HUES64 (cell line): Measurements from ENCODE around the gene EYS.
"Not testable (repeated sequence)": the region's sequence is repeated elsewhere in the genome, so short reads cannot be mapped to it uniquely, and the experiment has no call there.

Source experiments
- H3K27ac ChIP-seq: 2 replicates; pipeline ENCODE4 v1.7.0; 2013; ENCODE audit warnings: low read depth, low read length, inconsistent platforms
- H3K27me3 ChIP-seq: 2 replicates; pipeline ENCODE4 v1.6.1; 2013; ENCODE audit warnings: mild to moderate bottlenecking, low read length; ENCODE audit not compliant: insufficient read depth
- H3K36me3 ChIP-seq: 2 replicates; pipeline ENCODE4 v1.6.1; 2013; ENCODE audit warnings: mild to moderate bottlenecking, low read length; ENCODE audit not compliant: insufficient read depth
- H3K4me1 ChIP-seq: 2 replicates; pipeline ENCODE4 v1.6.1; 2013; ENCODE audit warnings: mild to moderate bottlenecking, low read length, moderate library complexity; ENCODE audit not compliant: insufficient read depth
- H3K4me3 ChIP-seq: 2 replicates; pipeline ENCODE4 v1.5.1; 2013; ENCODE audit warnings: mild to moderate bottlenecking, low read length, moderate library complexity
- H3K9ac ChIP-seq: 2 replicates; pipeline ENCODE4 v1.6.1; 2013; ENCODE audit warnings: mild to moderate bottlenecking, low read depth, low read length
- H3K9me3 ChIP-seq: 2 replicates; pipeline ENCODE4 v1.6.1; 2013; ENCODE audit warnings: low read depth, low read length; ENCODE audit not compliant: insufficient read depth
- WGBS: fragments of 150-250, 120-280 bp; methylation state at CpG from one replicate; pipeline ENCODE4 v1.1.7; 2013; ENCODE audit warnings: missing lambda C conversion rate; 5-methylcytosine and 5-hydroxymethylcytosine counted together

The EYS gene

DNA sequence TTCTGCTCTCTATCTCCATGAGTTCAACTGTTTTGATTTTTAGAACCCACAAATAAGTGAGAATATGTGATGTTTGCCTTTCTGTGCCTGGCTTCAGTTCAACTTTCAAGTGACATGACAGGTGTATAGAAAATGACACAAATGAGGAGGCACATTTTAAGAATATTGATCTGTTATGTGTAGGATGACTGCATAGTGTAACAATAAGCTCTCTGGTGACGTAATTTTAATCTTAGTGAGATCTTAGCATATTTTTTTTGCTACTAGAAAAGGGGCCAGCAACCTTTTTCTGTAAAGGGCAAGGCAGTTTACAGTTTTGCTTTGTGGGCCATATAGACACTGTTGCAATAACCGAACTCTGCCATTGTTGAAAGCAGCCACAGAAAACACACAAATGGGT lies 1941.2 kb downstream of the EYS start:
- no peaks in the 10 kb centered on the region for H3K27me3 ChIP-seq
- H3K9me3 ChIP-seq, result 0 out of 2 replicates have a peak, but pooled peaks cover 5% of the 10 kb centered on the region
- no peaks in the 10 kb centered on the region for H3K4me1 ChIP-seq
- no peak overlapping the region for H3K27ac ChIP-seq
- 95% methylated on average over 2 of the region's 2 CpGs for WGBS
- H3K36me3 ChIP-seq, result no peaks in the 10 kb centered on the region
- no peak overlapping the region for H3K4me3 ChIP-seq
- no peak overlapping the region for H3K9ac ChIP-seq

- WGBS, result no CpG with 5 or more reads among the region's 4 CpGs
- 0 out of 2 replicates have a peak, but pooled peaks cover 5% of the 10 kb centered on the region for H3K9me3 ChIP-seq
- H3K27me3 ChIP-seq, result no peaks in the 10 kb centered on the region
- no peak overlapping the region for H3K4me3 ChIP-seq
- H3K9ac ChIP-seq, result no peak overlapping the region
- H3K27ac ChIP-seq, result no peak overlapping the region
- no peaks in the 10 kb centered on the region for H3K36me3 ChIP-seq
- no peaks in the 10 kb centered on the region for H3K4me1 ChIP-seq
Observed at GRCh38 chr6:63764318-63764916, 1942.6 kb downstream of the EYS start.

DNA sequence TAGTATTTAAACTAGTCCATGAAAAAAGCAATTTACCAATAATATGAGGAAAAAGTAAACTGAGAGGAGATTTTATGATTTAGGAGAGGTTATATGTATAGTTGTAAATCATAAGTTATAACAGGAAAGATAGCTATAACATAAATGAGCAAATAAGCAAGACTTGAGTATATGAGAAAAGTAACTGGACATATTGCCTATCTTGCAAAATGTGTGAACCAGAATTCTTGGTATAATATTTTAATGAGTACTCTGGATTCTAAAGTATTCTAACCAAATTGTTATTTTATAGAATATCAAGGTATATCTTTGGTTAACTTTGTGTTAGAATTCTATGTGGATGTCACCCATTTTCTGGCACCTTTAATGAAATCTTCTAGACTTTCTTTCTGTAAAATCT lies 1946.8 kb downstream of the EYS start:
- Histone ChIP-seq H3K4me3 (no peak overlapping the region), H3K36me3 (no peaks in the 10 kb centered on the region), H3K9me3 (peaks cover 5% of the 10 kb centered on the region; the same call in 1 of the 2 replicates), H3K4me1 (no peaks in the 10 kb centered on the region), H3K27ac (no peak overlapping the region), H3K9ac (no peak overlapping the region), H3K27me3 (no peaks in the 10 kb centered on the region)

DNA sequence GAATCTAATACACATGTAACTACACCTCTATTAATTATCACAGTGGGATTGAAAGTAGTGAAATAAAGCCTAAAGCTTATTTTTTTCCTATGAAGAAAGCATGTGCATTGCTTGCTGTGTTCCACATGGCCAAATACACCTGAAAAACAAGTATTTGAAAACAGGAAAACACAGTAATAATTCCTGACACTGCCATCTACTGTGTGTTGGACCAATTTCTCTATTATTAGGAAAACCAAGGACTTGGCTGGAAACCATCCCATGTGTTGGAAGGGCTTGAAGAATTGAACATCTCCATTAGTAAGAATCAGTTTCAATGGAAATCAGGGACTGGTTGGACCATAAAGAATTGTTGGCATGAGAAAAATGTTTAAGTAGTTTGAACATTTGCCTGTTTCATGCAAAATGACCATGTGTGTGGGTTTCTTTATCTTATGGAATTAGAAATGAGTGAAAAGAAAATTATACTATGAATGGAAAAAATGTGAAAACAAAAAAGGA lies 1947.4 kb downstream of the EYS start:
- Histone ChIP-seq H3K36me3 (no peaks in the 10 kb centered on the region), H3K4me3 (no peak overlapping the region), H3K27me3 (no peaks in the 10 kb centered on the region), H3K9ac (no peak overlapping the region), H3K4me1 (no peaks in the 10 kb centered on the region), H3K9me3 (peaks cover 5% of the 10 kb centered on the region; the same call in 1 of the 2 replicates), H3K27ac (no peak overlapping the region)

- 100% methylated on average over 1 of the region's 1 CpG for WGBS
- H3K4me1 ChIP-seq, result no peaks in the 10 kb centered on the region
- H3K4me3 ChIP-seq, result no peak overlapping the region
- H3K36me3 ChIP-seq, result no peaks in the 10 kb centered on the region
- H3K9ac ChIP-seq, result no peak overlapping the region
- H3K27ac ChIP-seq, result no peak overlapping the region
- no peaks in the 10 kb centered on the region for H3K27me3 ChIP-seq
- H3K9me3 ChIP-seq, result peaks cover 5% of the 10 kb centered on the region; the same call in 1 of the 2 replicates
Observed at GRCh38 chr6:63757826-63758225, 1949.2 kb downstream of the EYS start.

DNA sequence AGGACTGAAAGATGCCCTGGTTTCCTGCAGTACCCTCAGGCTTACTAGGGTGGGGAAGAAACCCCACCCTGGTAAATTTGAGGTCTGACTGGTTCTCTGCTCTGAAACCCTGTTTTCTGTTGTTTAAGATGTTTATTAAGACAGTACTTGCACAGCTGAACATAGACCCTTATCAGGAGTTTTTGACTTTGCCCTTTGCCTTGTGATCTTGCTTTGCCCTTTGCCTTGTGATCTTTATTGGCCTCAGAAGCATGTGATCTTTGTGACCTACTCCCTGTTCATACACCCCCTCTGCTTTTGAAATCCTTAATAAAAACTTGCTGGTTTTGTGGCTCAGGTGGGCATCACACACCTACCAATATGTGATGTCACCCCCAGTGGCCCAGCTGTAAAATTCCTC lies 1949.8 kb downstream of the EYS start:
- not testable (repeated sequence) for H3K4me1 ChIP-seq, H3K27me3 ChIP-seq, H3K9ac ChIP-seq, H3K4me3 ChIP-seq, H3K9me3 ChIP-seq, H3K27ac ChIP-seq, H3K36me3 ChIP-seq

DNA sequence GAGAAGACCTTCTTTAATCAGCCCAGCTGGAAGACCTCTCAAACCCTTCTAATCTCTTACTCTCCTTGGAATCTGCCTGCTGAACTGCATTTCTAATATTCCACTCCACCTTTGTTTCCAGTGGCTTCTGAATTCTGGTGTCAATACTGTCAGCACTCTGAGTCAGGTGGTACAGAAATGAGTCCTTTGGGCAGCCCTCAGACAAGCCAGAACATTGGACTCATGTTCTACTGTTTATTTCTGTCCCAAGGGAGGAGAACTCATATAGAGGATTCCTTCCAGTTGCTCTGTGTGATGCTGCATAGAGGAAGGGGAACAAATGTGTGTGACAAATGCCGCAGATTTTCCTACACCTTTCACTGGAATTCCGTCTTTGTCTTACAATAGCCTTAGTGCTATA lies 1956.6 kb downstream of the EYS start:
- Histone ChIP-seq H3K9me3 (no peaks in the 10 kb centered on the region), H3K27me3 (no peaks in the 10 kb centered on the region), H3K36me3 (no peaks in the 10 kb centered on the region), H3K4me3 (no peak overlapping the region), H3K27ac (no peak overlapping the region), H3K9ac (no peak overlapping the region), H3K4me1 (no peaks in the 10 kb centered on the region)
- WGBS, result 100% methylated on average over 2 of the region's 2 CpGs

GRCh38 chr6:63745784-63746183 lies 1961.2 kb downstream of the EYS start:
- no peaks in the 10 kb centered on the region for H3K4me1 ChIP-seq
- no peaks in the 10 kb centered on the region for H3K9me3 ChIP-seq
- H3K4me3 ChIP-seq, result no peak overlapping the region
- no peaks in the 10 kb centered on the region for H3K27me3 ChIP-seq
- H3K36me3 ChIP-seq, result no peaks in the 10 kb centered on the region
- H3K27ac ChIP-seq, result no peak overlapping the region
- H3K9ac ChIP-seq, result no peak overlapping the region

DNA sequence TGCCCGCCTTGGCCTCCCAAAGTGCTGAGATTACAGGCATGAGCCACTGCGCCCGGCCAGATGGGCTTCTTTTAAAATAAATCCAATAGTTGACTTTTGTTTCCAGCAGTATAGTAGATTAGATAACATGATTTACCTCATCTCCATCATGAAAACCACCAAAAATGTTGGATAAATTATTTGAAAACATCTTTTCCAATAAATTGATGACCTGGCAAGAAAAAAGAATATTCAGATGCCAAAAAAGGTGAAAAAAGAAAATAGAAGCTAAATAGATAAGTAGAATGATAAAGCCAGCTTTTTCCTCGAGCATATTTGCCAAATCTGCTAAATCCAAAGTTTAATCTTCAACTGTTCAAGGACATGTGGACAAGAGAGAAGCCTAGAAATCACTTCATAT lies 1962.2 kb downstream of the EYS start:
- H3K4me3 ChIP-seq, result no peak overlapping the region
- no peak overlapping the region for H3K9ac ChIP-seq
- no peaks in the 10 kb centered on the region for H3K27me3 ChIP-seq
- no peak overlapping the region for H3K27ac ChIP-seq
- H3K4me1 ChIP-seq, result no peaks in the 10 kb centered on the region
- no peaks in the 10 kb centered on the region for H3K9me3 ChIP-seq
- 97% methylated on average over 4 of the region's 4 CpGs for WGBS
- H3K36me3 ChIP-seq, result no peaks in the 10 kb centered on the region

- Histone ChIP-seq H3K4me3 (no peak overlapping the region), H3K9me3 (no peaks in the 10 kb centered on the region), H3K36me3 (no peaks in the 10 kb centered on the region), H3K27me3 (no peaks in the 10 kb centered on the region), H3K27ac (no peak overlapping the region), H3K9ac (no peak overlapping the region), H3K4me1 (no peaks in the 10 kb centered on the region)
Observed at GRCh38 chr6:63743691-63744090, 1963.3 kb downstream of the EYS start.

DNA sequence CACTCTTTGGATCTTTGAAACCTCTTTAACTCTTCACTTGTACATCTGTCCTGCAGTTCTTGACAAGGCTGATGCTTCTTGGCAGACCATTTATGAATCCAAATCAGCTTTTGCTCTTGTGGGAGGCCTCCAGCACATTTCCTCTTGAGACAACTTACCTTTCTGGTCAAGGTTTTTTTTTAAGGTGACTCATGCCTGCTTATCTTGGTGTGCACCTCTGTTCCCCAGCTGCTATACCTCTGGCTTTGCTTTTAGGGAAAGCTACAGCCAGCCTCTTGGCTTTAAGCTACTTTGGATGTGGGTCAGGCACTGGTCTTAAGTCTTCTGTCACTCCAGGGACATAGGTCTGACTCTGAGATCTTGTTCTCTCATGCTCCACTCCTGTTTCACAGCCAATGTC lies 1965.0 kb downstream of the EYS start:
- Histone ChIP-seq H3K9me3 (no peaks in the 10 kb centered on the region), H3K36me3 (no peaks in the 10 kb centered on the region), H3K4me3 (no peak overlapping the region), H3K9ac (no peak overlapping the region), H3K27ac (no peak overlapping the region), H3K4me1 (no peaks in the 10 kb centered on the region), H3K27me3 (no peaks in the 10 kb centered on the region)

GRCh38 chr6:63740709-63741108 lies 1966.3 kb downstream of the EYS start:
- no peaks in the 10 kb centered on the region for H3K4me1 ChIP-seq
- 88% methylated on average over 2 of the region's 2 CpGs for WGBS
- no peak overlapping the region for H3K4me3 ChIP-seq
- H3K9me3 ChIP-seq, result no peaks in the 10 kb centered on the region
- no peak overlapping the region for H3K9ac ChIP-seq
- H3K27ac ChIP-seq, result no peak overlapping the region
- H3K27me3 ChIP-seq, result no peaks in the 10 kb centered on the region
- no peaks in the 10 kb centered on the region for H3K36me3 ChIP-seq
